Neural progenitor cell (in vitro differentiated cells): ENCODE results near the gene CBLIF. TPM values are rescaled to one million over a fixed set of nuclear protein-coding genes. Genes with fewer than 3 reads are reported as not detected.

Experiments used
- DNase-seq: peaks from one replicate; pipeline ENCODE4 v3.0.0-alpha.2; 2016; ENCODE audit warnings: low spot score
- H2AFZ ChIP-seq: fragments of 200-600 bp; sonication (generic); replicated peaks from 2 replicates; pipeline ENCODE4 v1.6.1; 2016; ENCODE audit warnings: antibody characterized with exemption
- H3F3A ChIP-seq: fragments of 200-600 bp; sonication (generic); 2 replicates; pipeline ENCODE4 v1.6.1; 2016; ENCODE audit warnings: antibody characterized with exemption, low read depth
- H3K27ac ChIP-seq: fragments of 200-600 bp; sonication (generic); 2 replicates; pipeline ENCODE4 v1.5.1; 2016; ENCODE audit warnings: mild to moderate bottlenecking
- H3K27me3 ChIP-seq: fragments of 200-600 bp; sonication (generic); 2 replicates; pipeline ENCODE4 v1.6.1; 2016; ENCODE audit warnings: mild to moderate bottlenecking, moderate library complexity
- H3K36me3 ChIP-seq: fragments of 200-600 bp; sonication (generic); 2 replicates; pipeline ENCODE4 v1.5.1; 2016
- H3K4me1 ChIP-seq: fragments of 200-600 bp; sonication (generic); 2 replicates; pipeline ENCODE4 v1.6.1; 2016; ENCODE audit warnings: mixed run types
- H3K4me2 ChIP-seq: fragments of 200-600 bp; sonication (generic); 2 replicates; pipeline ENCODE4 v1.6.1; 2016
- H3K4me3 ChIP-seq: fragments of 200-600 bp; sonication (generic); 2 replicates; pipeline ENCODE4 v1.5.1; 2016
- H3K79me2 ChIP-seq: fragments of 200-600 bp; sonication (generic); 2 replicates; pipeline ENCODE4 v1.6.1; 2016; ENCODE audit warnings: low read depth
- H3K9ac ChIP-seq: fragments of 200-600 bp; sonication (generic); 2 replicates; pipeline ENCODE4 v1.6.1; 2016
- H3K9me3 ChIP-seq: fragments of 200-600 bp; sonication (generic); 2 replicates; pipeline ENCODE4 v1.5.1; 2016; ENCODE audit warnings: low read depth
- H4K20me1 ChIP-seq: fragments of 200-600 bp; sonication (generic); 2 replicates; pipeline ENCODE4 v1.6.1; 2016; ENCODE audit warnings: low read depth
- H3K27ac Mint-ChIP-seq: 3 replicates; pipeline ENCODE4 v1.8.0; 2021; ENCODE audit warnings: mixed read lengths
- H3K27me3 Mint-ChIP-seq: 2 replicates; pipeline ENCODE4 v1.8.0; 2022; ENCODE audit warnings: low read depth, mild to moderate bottlenecking, inconsistent platforms, moderate library complexity, mixed read lengths; ENCODE audit not compliant: insufficient read depth
- H3K36me3 Mint-ChIP-seq: 3 replicates; pipeline ENCODE4 v1.8.0; 2021; ENCODE audit warnings: mixed read lengths
- H3K4me1 Mint-ChIP-seq: 3 replicates; pipeline ENCODE4 v1.8.0; 2021; ENCODE audit warnings: mixed read lengths
- H3K4me3 Mint-ChIP-seq: 3 replicates; pipeline ENCODE4 v1.8.0; 2021; ENCODE audit warnings: mild to moderate bottlenecking, moderate library complexity, mixed read lengths
- H3K9me3 Mint-ChIP-seq: 3 replicates; pipeline ENCODE4 v1.8.0; 2020; ENCODE audit warnings: mixed read lengths
- EZH2 ChIP-seq: fragments of 200-600 bp; sonication (generic); IDR thresholded peaks from 2 replicates; pipeline ENCODE4 v1.6.1; 2017; ENCODE audit warnings: antibody characterized with exemption, mild to moderate bottlenecking, moderate library complexity
- EZH2phosphoT487 ChIP-seq: fragments of 200-600 bp; sonication (generic); IDR thresholded peaks from 2 replicates; pipeline ENCODE4 v1.6.1; 2017; ENCODE audit warnings: antibody characterized with exemption
- total RNA-seq: library from RNA; depleted of rRNA; stranded (reverse); fragments of >200 nt; gene quantifications from 2 replicates; pipeline ENCODE4 v1.2.3, GENCODE V29; 2015; ENCODE audit warnings: low replicate concordance
- TF ChIP-seq, protein P1 (sequence below): fragments of 200-600 bp; sonication (generic); IDR thresholded peaks from 2 replicates; pipeline ENCODE4 v1.5.1; 2017; ENCODE audit warnings: antibody characterized with exemption, mild to moderate bottlenecking

The CBLIF gene
- total RNA-seq, 1 donor from 2014 or later, result not detected

DNA sequence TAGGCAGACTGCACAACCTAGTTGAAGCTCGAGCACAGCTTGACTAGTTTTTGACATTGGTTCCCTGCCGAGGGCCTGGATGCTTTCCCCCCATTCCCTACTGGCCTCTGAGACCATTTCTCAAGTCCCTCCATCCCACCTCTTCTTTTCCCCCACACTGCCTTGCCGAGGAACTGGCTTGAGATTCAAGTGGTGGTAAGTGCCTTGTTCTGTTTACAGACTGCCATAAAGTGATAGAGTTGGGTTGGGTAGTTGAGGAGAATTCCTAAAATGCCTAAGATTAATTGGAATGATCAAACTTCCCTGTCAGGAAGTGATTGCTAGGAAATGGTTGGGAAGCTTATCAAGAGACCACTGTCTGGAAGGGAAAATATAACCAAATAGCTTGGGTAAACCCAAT lies 50.9 kb downstream of the CBLIF start:
- TF ChIP-seq, protein P1, sequence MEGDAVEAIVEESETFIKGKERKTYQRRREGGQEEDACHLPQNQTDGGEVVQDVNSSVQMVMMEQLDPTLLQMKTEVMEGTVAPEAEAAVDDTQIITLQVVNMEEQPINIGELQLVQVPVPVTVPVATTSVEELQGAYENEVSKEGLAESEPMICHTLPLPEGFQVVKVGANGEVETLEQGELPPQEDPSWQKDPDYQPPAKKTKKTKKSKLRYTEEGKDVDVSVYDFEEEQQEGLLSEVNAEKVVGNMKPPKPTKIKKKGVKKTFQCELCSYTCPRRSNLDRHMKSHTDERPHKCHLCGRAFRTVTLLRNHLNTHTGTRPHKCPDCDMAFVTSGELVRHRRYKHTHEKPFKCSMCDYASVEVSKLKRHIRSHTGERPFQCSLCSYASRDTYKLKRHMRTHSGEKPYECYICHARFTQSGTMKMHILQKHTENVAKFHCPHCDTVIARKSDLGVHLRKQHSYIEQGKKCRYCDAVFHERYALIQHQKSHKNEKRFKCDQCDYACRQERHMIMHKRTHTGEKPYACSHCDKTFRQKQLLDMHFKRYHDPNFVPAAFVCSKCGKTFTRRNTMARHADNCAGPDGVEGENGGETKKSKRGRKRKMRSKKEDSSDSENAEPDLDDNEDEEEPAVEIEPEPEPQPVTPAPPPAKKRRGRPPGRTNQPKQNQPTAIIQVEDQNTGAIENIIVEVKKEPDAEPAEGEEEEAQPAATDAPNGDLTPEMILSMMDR, result no peak
- TF ChIP-seq EZH2 (no peak), EZH2phosphoT487 (no peak)
- H3K9me3 ChIP-seq, result no peaks in the 10 kb centered on the region
- no peak overlapping the region for H3K4me2 ChIP-seq
- H3K4me1 ChIP-seq, result no peaks in the 10 kb centered on the region
- no peaks in the 10 kb centered on the region for H3K9me3 Mint-ChIP-seq
- H3K36me3 ChIP-seq, result no peaks in the 10 kb centered on the region
- H3K79me2 ChIP-seq, result no peaks in the 10 kb centered on the region
- no peaks in the 10 kb centered on the region for H4K20me1 ChIP-seq
- no peak overlapping the region for H3K27ac ChIP-seq
- no peak overlapping the region for H3K4me3 Mint-ChIP-seq
- H3K4me3 ChIP-seq, result no peak overlapping the region
- no peak overlapping the region for H2AFZ ChIP-seq
- H3K36me3 Mint-ChIP-seq, result no peaks in the 10 kb centered on the region
- no peaks in the 10 kb centered on the region for H3F3A ChIP-seq
- DNase-seq, result no peak
- H3K27me3 ChIP-seq, result no peaks in the 10 kb centered on the region
- peaks cover 3% of the 10 kb centered on the region for H3K27me3 Mint-ChIP-seq
- H3K9ac ChIP-seq, result no peak overlapping the region
- no peaks in the 10 kb centered on the region for H3K4me1 Mint-ChIP-seq
- no peak overlapping the region for H3K27ac Mint-ChIP-seq

DNA sequence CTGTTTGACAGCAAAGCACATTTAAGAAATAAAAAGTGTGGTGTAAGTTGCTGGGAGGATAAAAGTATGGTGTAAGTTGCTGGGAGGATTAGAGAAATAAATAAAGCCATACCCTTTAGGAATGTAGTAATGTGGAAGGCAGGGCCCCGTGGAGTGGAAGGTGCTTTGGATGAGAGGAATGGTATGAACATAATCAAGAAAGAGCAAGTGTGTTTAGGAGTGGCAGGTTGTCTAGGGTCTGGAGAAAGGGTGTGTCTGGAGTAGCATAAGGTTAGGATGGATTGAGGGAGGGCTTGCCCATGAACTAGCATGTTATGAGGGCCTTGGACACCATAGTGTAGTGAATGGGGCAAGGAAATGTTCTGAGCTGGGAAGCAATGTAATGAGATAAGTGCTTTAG lies 52.8 kb downstream of the CBLIF start:
- Histone ChIP-seq H3K9me3 (no peaks in the 10 kb centered on the region), H3K9ac (no peak overlapping the region), H3K4me3 (no peak overlapping the region), H3K79me2 (no peaks in the 10 kb centered on the region), H3K27ac (no peak overlapping the region), H3K27me3 (no peaks in the 10 kb centered on the region), H3F3A (no peaks in the 10 kb centered on the region), H2AFZ (no peak overlapping the region), H3K4me1 (no peaks in the 10 kb centered on the region), H3K4me2 (no peak overlapping the region), H3K36me3 (no peaks in the 10 kb centered on the region), H4K20me1 (no peaks in the 10 kb centered on the region)
- no peaks in the 10 kb centered on the region for H3K9me3 Mint-ChIP-seq
- H3K4me3 Mint-ChIP-seq, result no peak overlapping the region
- H3K36me3 Mint-ChIP-seq, result no peaks in the 10 kb centered on the region
- no peak for TF ChIP-seq EZH2phosphoT487
- TF ChIP-seq, protein P1, result no peak
- TF ChIP-seq EZH2, result no peak
- no peaks in the 10 kb centered on the region for H3K4me1 Mint-ChIP-seq
- DNase-seq, result no peak
- no peak overlapping the region for H3K27ac Mint-ChIP-seq
- H3K27me3 Mint-ChIP-seq, result peaks cover 3% of the 10 kb centered on the region

DNA sequence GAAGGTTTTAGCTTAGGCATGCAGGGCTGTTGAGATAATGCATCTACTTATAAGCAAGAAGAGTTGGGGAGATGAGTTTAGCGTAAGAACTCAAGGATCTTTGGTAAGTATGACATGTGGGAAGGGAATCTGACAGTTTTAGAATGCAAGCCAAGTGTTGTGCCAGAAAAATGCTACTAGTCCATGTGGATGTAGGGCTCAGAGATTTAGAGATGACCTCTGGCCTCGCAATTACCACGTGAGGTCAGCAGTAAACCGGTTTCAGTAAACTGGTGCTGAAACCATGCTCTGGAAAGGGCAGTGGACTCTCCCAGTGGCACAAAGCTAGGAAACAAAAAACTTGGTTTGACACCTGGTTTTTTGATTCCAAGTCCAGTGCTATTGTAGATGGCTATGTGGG lies 53.7 kb downstream of the CBLIF start:
- no peaks in the 10 kb centered on the region for H3K36me3 Mint-ChIP-seq
- H3K4me3 Mint-ChIP-seq, result no peak overlapping the region

More for the DNA sequence above, 53.7 kb downstream of the CBLIF start:
- peaks cover 3% of the 10 kb centered on the region for H3K27me3 Mint-ChIP-seq
- TF ChIP-seq EZH2phosphoT487 (no peak), EZH2 (no peak)
- TF ChIP-seq, protein P1, result no peak
- H3F3A ChIP-seq, result no peaks in the 10 kb centered on the region
- no peak overlapping the region for H3K9ac ChIP-seq
- H3K4me3 ChIP-seq, result no peak overlapping the region
- no peak overlapping the region for H3K27ac ChIP-seq
- no peaks in the 10 kb centered on the region for H3K36me3 ChIP-seq
- no peaks in the 10 kb centered on the region for H3K4me1 ChIP-seq
- H3K9me3 ChIP-seq, result no peaks in the 10 kb centered on the region
- no peaks in the 10 kb centered on the region for H3K27me3 ChIP-seq
- no peaks in the 10 kb centered on the region for H3K9me3 Mint-ChIP-seq
- no peak for DNase-seq
- no peaks in the 10 kb centered on the region for H3K79me2 ChIP-seq
- H3K27ac Mint-ChIP-seq, result no peak overlapping the region
- H3K4me2 ChIP-seq, result no peak overlapping the region
- no peaks in the 10 kb centered on the region for H4K20me1 ChIP-seq
- no peak overlapping the region for H2AFZ ChIP-seq
- H3K4me1 Mint-ChIP-seq, result no peaks in the 10 kb centered on the region
